NCI-H2227 (cell line): Measurements from ENCODE around the gene OPCML.

Source experiments
- DNase-seq: peaks from one replicate; lab custom pipeline; 2025; ENCODE audit not compliant: unreplicated experiment; lab: John Stamatoyannopoulos, UW

The OPCML gene

GRCh38 chr11:133146697-133147306 is 385.5 kb downstream of the OPCML start:
- no peak for DNase-seq

GRCh38 chr11:133137939-133138338 is 394.4 kb downstream of the OPCML start:
- DNase-seq, result no peak

- no peak for DNase-seq
These were observed 395.0 kb downstream of the OPCML start for GRCh38 chr11:133137270-133137669.

- no peak for DNase-seq
These were observed 395.9 kb downstream of the OPCML start for GRCh38 chr11:133136376-133136775.

GRCh38 chr11:133134314-133135173 is 397.8 kb downstream of the OPCML start:
- peak; percentile 61 for DNase-seq

GRCh38 chr11:133133606-133134005 is 398.7 kb downstream of the OPCML start:
- no peak for DNase-seq

- DNase-seq, result no peak
These were observed 399.3 kb downstream of the OPCML start for GRCh38 chr11:133133050-133133449.

- DNase-seq, result no peak
These were observed 404.6 kb downstream of the OPCML start for GRCh38 chr11:133127741-133128140.

GRCh38 chr11:133123796-133124195 is 408.5 kb downstream of the OPCML start:
- no peak for DNase-seq

GRCh38 chr11:133123366-133123765 is 408.9 kb downstream of the OPCML start:
- no peak for DNase-seq

- DNase-seq, result no peak
These were observed 410.0 kb downstream of the OPCML start for GRCh38 chr11:133122256-133122655.

GRCh38 chr11:133118563-133119268 is 413.6 kb downstream of the OPCML start:
- no peak for DNase-seq

GRCh38 chr11:133115099-133115498 is 417.2 kb downstream of the OPCML start:
- no peak for DNase-seq

GRCh38 chr11:133107763-133108162 is 424.5 kb downstream of the OPCML start:
- DNase-seq, result no peak

GRCh38 chr11:133107136-133107535 is 425.2 kb downstream of the OPCML start:
- no peak for DNase-seq

GRCh38 chr11:133106417-133106816 is 425.9 kb downstream of the OPCML start:
- no peak for DNase-seq

- DNase-seq, result no peak
These were observed 428.1 kb downstream of the OPCML start for GRCh38 chr11:133104009-133104744.

GRCh38 chr11:133096981-133097380 is 435.3 kb downstream of the OPCML start:
- no peak for DNase-seq

- DNase-seq, result no peak
These were observed 445.8 kb downstream of the OPCML start for GRCh38 chr11:133086518-133086917.

GRCh38 chr11:133082841-133083488 is 449.3 kb downstream of the OPCML start:
- peak; percentile 83 for DNase-seq

GRCh38 chr11:133082453-133082781 is 449.9 kb downstream of the OPCML start:
- peak; percentile 60 for DNase-seq
